Keratinocyte (primary cell): ENCODE data around the gene BRD3OS. TPM values are rescaled to one million over a fixed set of nuclear protein-coding genes. Genes with fewer than 3 reads are reported as not detected.

Experiments used
- DNase-seq: peaks from one replicate; pipeline ENCODE4 v3.0.0-alpha.2; 2011; ENCODE audit warnings: low read depth, missing footprints, low spot score
- FAIRE-seq: peaks from 2 replicates; lab custom pipeline; 2011; peaks lifted over from hg19 to GRCh38; lab: Jason Lieb, UNC
- H2AFZ ChIP-seq: 2 replicates; pipeline ENCODE4 v1.6.0; 2012; ENCODE audit warnings: low read length, control low read depth, inconsistent platforms; ENCODE audit not compliant: control insufficient read depth
- H3K27ac ChIP-seq: 2 replicates; pipeline ENCODE4 v1.5.1; 2011; ENCODE audit warnings: low read length; ENCODE audit not compliant: control insufficient read depth, insufficient read depth
- H3K27me3 ChIP-seq: 3 replicates; pipeline ENCODE4 v1.6.0; 2011; ENCODE audit warnings: low read length; ENCODE audit not compliant: control insufficient read depth, insufficient read depth; ENCODE audit errors: extremely low read depth
- H3K36me3 ChIP-seq, 2 experiments: 2 replicates in 1 of 2; 3 replicates in 1 of 2; pipeline ENCODE4 v1.5.1; 2011; ENCODE audit warnings: low read length in 2 of 2, mild to moderate bottlenecking in 1 of 2; ENCODE audit not compliant: control insufficient read depth in 2 of 2, insufficient read depth in 2 of 2; ENCODE audit errors: extremely low read depth in 1 of 2
- H3K4me1 ChIP-seq: 3 replicates; pipeline ENCODE4 v1.5.1; 2011; ENCODE audit warnings: low read length; ENCODE audit not compliant: control insufficient read depth, insufficient read depth; ENCODE audit errors: extremely low read depth
- H3K4me2 ChIP-seq: 3 replicates; pipeline ENCODE4 v1.6.0; 2011; ENCODE audit warnings: low read depth, low read length; ENCODE audit not compliant: control insufficient read depth, insufficient read depth; ENCODE audit errors: extremely low read depth
- H3K4me3 ChIP-seq, 3 experiments: fragments of 200-600 bp in 1 of 3; sonication (generic) in 1 of 3; 2 replicates in 2 of 3; 3 replicates in 1 of 3; pipeline ENCODE4 v1.5.1; 2011 to 2016; ENCODE audit warnings: low read length in 3 of 3, mild to moderate bottlenecking in 3 of 3, control low read depth in 2 of 3, inconsistent platforms in 1 of 3, low read depth in 1 of 3, mixed read lengths in 1 of 3, mixed run types in 1 of 3, moderate library complexity in 1 of 3; ENCODE audit not compliant: control insufficient read depth in 2 of 3, insufficient read depth in 2 of 3; ENCODE audit errors: extremely low read depth in 1 of 3
- H3K79me2 ChIP-seq: 2 replicates; pipeline ENCODE4 v1.6.0; 2012; ENCODE audit warnings: low read length; ENCODE audit not compliant: control insufficient read depth, insufficient read depth
- H3K9ac ChIP-seq: 3 replicates; pipeline ENCODE4 v1.6.0; 2011; ENCODE audit warnings: low read length; ENCODE audit not compliant: control insufficient read depth, insufficient read depth; ENCODE audit errors: extremely low read depth
- H3K9me1 ChIP-seq: 3 replicates; pipeline ENCODE4 v1.6.0; 2011; ENCODE audit warnings: low read length; ENCODE audit not compliant: control insufficient read depth, insufficient read depth; ENCODE audit errors: extremely low read depth
- H3K9me3 ChIP-seq: 2 replicates; pipeline ENCODE4 v1.5.1; 2012; ENCODE audit warnings: low read depth, low read length; ENCODE audit not compliant: control insufficient read depth
- H4K20me1 ChIP-seq: 3 replicates; pipeline ENCODE4 v1.6.0; 2011; ENCODE audit warnings: low read length; ENCODE audit not compliant: control insufficient read depth, insufficient read depth; ENCODE audit errors: extremely low read depth
- EZH2 ChIP-seq: IDR thresholded peaks from one replicate; pipeline ENCODE4 v1.6.1; 2012; ENCODE audit warnings: inconsistent platforms, mild to moderate bottlenecking, low read length, moderate library complexity
- dilution Hi-C: fragments of 300-500 bp; cut with MboI; formaldehyde crosslinking; loops from one replicate; pipeline ENCODE4 v1.7.0; 2020; ENCODE audit warnings: low sequenced_read_pairs; ENCODE audit not compliant: extremely low pct_ligation_motif_present
- polyA plus RNA-seq, 5 experiments: library from polyadenylated mRNA; depleted of rRNA in 3 of 5; stranded (reverse) in 3 of 5; stranded (forward) in 1 of 5; unstranded in 1 of 5; fragments of >200 nt; gene quantifications; 1 replicate in 1 of 5; 2 replicates in 3 of 5; 3 replicates in 1 of 5; pipeline versions ENCODE4 v1.2.1 to v1.2.3, GENCODE V29; 2011 to 2012; ENCODE audit warnings: missing spikeins in 2 of 5, low read depth in 1 of 5, low replicate concordance in 1 of 5
- TF ChIP-seq, protein P1 (sequence below), 3 experiments: IDR thresholded peaks in 1 of 3; conservative IDR thresholded peaks in 1 of 3; optimal IDR thresholded peaks in 1 of 3; 2 replicates in 2 of 3; 3 replicates in 1 of 3; pipeline versions ENCODE3 to v1.5.1; 2011; ENCODE audit warnings: low read length in 3 of 3, mild to moderate bottlenecking in 3 of 3, moderate library complexity in 2 of 3, control low read depth in 1 of 3, inconsistent platforms in 1 of 3; ENCODE audit not compliant: insufficient read depth in 2 of 3; ENCODE audit errors: extremely low read depth in 1 of 3

The BRD3OS gene
- polyA plus RNA-seq, 1 donor (not counting 4 experiments of a cell fraction or from before 2014, with no cell fraction given), result 8.5 TPM

DNA sequence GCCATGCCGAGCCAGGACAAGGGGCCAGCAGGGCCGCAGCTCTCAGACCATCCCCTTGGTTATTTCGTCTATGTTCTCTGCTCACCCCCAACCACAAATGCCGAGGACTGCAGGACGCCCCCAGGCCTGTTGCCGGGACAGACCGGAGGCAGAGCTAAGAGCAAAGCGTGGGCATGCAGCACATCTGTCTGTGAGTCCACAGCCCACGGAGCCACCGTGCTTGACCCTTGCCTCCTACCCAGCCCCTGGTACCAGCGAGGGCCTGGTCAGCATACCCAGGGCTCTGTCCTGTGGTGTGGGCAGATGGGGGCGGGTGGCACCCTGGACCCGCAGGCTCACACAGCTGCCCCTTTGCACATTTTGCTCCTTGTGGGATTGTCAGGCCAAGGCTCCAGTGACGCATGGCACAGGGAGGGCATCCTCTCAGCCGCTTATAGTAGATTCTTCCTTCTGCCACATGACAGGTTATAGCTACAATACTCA lies 37.8 kb downstream of the BRD3OS start:
- no peak overlapping the region for H3K4me3 ChIP-seq
- peaks cover 32% of the 10 kb centered on the region for H3K4me1 ChIP-seq
- H3K27me3 ChIP-seq, result no peaks in the 10 kb centered on the region
- H3K79me2 ChIP-seq, result peaks cover 61% of the 10 kb centered on the region
- DNase-seq (no peak), FAIRE-seq (no peak)
- no peaks in the 10 kb centered on the region for H3K36me3 ChIP-seq
- H3K4me2 ChIP-seq, result no peak overlapping the region
- no peak overlapping the region for H3K27ac ChIP-seq
- H4K20me1 ChIP-seq, result peaks cover 16% of the 10 kb centered on the region
- H2AFZ ChIP-seq, result no peak overlapping the region
- peaks cover 2% of the 10 kb centered on the region for H3K9me1 ChIP-seq
- no peaks in the 10 kb centered on the region for H3K9me3 ChIP-seq
- TF ChIP-seq, protein P1, sequence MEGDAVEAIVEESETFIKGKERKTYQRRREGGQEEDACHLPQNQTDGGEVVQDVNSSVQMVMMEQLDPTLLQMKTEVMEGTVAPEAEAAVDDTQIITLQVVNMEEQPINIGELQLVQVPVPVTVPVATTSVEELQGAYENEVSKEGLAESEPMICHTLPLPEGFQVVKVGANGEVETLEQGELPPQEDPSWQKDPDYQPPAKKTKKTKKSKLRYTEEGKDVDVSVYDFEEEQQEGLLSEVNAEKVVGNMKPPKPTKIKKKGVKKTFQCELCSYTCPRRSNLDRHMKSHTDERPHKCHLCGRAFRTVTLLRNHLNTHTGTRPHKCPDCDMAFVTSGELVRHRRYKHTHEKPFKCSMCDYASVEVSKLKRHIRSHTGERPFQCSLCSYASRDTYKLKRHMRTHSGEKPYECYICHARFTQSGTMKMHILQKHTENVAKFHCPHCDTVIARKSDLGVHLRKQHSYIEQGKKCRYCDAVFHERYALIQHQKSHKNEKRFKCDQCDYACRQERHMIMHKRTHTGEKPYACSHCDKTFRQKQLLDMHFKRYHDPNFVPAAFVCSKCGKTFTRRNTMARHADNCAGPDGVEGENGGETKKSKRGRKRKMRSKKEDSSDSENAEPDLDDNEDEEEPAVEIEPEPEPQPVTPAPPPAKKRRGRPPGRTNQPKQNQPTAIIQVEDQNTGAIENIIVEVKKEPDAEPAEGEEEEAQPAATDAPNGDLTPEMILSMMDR (optimal IDR thresholded peaks at IDR 0.05 in 1 of 3, IDR thresholded peaks at IDR 0.05 in 1 of 3, conservative IDR thresholded peaks at IDR 0.05 in 1 of 3; ENCODE audit: extremely low read depth in 1 of 3, insufficient read depth in 2 of 3, low read length in 3 of 3), result no peak
- no peak for TF ChIP-seq EZH2
- dilution Hi-C loops, result no loop called here
- H3K9ac ChIP-seq, result no peak overlapping the region

DNA sequence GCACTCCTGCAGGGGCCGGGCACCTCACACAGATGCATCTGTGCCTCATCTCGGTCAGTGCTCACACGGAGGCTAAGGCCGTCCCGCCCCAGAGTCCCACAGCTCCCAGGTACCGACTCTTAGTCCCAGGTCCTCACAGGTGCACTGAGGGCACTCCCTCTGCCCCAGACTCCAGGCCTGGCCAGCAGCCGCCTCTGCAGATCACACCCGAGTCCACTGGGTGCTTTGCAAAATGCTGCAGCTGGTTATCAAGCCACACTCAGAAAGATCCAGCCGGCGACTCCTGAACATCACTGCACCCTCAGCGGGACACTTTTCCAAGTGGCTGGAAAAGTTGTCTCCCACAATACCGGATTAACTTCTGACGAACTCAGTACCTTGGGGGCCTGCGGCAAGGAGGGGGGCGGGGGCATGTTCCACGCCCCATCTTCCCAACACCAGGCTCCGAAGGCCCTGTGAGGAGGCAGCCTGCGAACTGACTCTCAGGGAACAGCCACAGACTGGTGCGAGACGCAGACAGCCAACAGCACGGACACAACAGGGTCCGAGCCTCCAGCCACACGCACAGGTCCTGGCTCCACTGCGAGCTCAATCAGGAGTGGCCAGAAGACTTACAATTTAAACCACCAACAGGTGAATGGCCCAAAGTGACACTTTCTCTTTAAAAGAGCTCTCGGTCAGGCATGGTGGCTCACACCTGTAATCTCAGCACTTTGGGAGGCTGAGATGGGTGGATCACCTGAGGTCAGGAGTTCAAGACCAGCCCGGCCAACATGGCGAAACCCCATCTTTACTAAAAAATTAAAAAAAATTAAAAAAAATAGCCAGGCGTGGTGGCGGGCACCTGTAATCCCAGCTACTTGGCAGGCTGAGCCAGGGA lies 38.5 kb downstream of the BRD3OS start:
- Histone ChIP-seq H3K4me2 (no peak overlapping the region), H3K36me3 (no peaks in the 10 kb centered on the region), H3K27me3 (no peaks in the 10 kb centered on the region), H3K9me1 (peaks cover 2% of the 10 kb centered on the region), H3K4me1 (peaks cover 29% of the 10 kb centered on the region), H3K4me3 (no peak overlapping the region), H3K9me3 (no peaks in the 10 kb centered on the region), H4K20me1 (peaks cover 13% of the 10 kb centered on the region), H3K9ac (no peak overlapping the region), H2AFZ (no peak overlapping the region), H3K27ac (no peak overlapping the region), H3K79me2 (peaks cover 59% of the 10 kb centered on the region)
- no peak for FAIRE-seq
- dilution Hi-C loops, result no loop called here
- DNase-seq, result no peak
- TF ChIP-seq EZH2, result no peak
- TF ChIP-seq, protein P1 (optimal IDR thresholded peaks at IDR 0.05 in 1 of 3, IDR thresholded peaks at IDR 0.05 in 1 of 3, conservative IDR thresholded peaks at IDR 0.05 in 1 of 3; ENCODE audit: extremely low read depth in 1 of 3, insufficient read depth in 2 of 3, low read length in 3 of 3), result no peak
